Upper lobe of left lung (tissue), 4 donors: Measurements from ENCODE around the gene LGR4.

Source experiments
- EP300 ChIP-seq, 4 donors: sonication (generic); formaldehyde crosslinking; IDR thresholded peaks; one replicate each; pipeline ENCODE4 v1.5.1; 2017; ENCODE audit warnings: antibody characterized with exemption in 4 of 4, control low read depth in 2 of 4
- POLR2A ChIP-seq, 4 donors: fragments of 450-650 bp; IDR thresholded peaks; one replicate each; pipeline ENCODE4 v1.5.1; 2016 to 2017; ENCODE audit warnings: antibody characterized with exemption in 4 of 4, mild to moderate bottlenecking in 2 of 4
- POLR2AphosphoS5 ChIP-seq, 2 donors: sonication (generic); formaldehyde crosslinking; IDR thresholded peaks; one replicate each; pipeline ENCODE4 v1.5.1; 2017; ENCODE audit warnings: antibody characterized with exemption in 2 of 2
- TF ChIP-seq, protein P1 (sequence below), 6 experiments: fragments of 450-650 bp in 4 of 6; fragments of 200-600 bp in 2 of 6; sonication (generic) in 2 of 6; IDR thresholded peaks; one replicate each; pipeline ENCODE4 v1.5.1; 2016 to 2019; ENCODE audit warnings: antibody characterized with exemption in 6 of 6

DNA sequence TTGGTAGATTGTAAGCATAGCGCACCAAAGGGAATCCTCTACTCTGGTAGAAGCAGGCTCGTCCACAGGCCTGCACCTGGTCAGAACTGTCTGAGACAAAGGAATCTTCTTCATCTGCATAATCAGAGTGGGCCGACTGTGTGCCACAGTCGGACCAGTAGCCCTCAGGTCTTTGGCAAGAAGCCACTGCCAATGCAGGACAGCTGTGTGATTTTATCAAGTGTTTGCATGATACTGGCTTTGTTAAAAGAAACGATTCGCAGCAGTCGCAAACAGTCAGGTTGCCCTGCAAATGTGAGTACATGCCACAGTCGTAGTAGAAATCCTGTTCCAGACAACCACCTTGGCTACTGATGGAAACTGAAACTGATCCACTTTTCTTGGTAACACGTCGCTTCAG, 104.7 kb downstream of the LGR4 start:
- TF ChIP-seq, protein P1, sequence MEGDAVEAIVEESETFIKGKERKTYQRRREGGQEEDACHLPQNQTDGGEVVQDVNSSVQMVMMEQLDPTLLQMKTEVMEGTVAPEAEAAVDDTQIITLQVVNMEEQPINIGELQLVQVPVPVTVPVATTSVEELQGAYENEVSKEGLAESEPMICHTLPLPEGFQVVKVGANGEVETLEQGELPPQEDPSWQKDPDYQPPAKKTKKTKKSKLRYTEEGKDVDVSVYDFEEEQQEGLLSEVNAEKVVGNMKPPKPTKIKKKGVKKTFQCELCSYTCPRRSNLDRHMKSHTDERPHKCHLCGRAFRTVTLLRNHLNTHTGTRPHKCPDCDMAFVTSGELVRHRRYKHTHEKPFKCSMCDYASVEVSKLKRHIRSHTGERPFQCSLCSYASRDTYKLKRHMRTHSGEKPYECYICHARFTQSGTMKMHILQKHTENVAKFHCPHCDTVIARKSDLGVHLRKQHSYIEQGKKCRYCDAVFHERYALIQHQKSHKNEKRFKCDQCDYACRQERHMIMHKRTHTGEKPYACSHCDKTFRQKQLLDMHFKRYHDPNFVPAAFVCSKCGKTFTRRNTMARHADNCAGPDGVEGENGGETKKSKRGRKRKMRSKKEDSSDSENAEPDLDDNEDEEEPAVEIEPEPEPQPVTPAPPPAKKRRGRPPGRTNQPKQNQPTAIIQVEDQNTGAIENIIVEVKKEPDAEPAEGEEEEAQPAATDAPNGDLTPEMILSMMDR (IDR thresholded peaks at IDR 0.05): no peak
- TF ChIP-seq POLR2A (IDR thresholded peaks at IDR 0.05) (no peak), POLR2AphosphoS5 (IDR thresholded peaks at IDR 0.05) (no peak), EP300 (IDR thresholded peaks at IDR 0.05) (no peak)
